22Rv1 (cell line): Measurements from ENCODE around the gene SFXN4.

Experiments used
- CTCF ChIP-seq: fragments of 450-650 bp; IDR thresholded peaks from 2 replicates; pipeline ENCODE4 v1.5.1; 2017; ENCODE audit warnings: mild to moderate bottlenecking
- ZFX ChIP-seq: fragments of 450-650 bp; IDR thresholded peaks from 2 replicates; pipeline ENCODE4 v1.6.1; 2017; ENCODE audit warnings: antibody characterized with exemption, borderline replicate concordance

DNA sequence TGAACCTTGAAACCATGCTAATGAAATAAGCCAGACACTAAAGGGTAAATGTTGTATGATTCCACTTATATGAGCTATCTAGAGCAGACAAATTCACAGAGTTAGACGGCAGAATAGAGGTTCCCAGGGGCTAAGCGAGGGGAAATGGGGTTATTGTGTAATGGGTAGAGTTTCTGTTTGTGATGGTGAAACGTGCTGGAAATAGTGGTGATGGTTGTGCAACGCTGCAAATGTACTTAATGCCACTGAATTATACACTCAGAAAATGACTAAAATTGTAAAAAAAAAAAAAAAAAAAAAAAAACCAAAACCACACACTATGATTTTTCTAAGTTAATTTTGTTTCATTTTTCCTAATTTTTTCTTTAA is 30.0 kb downstream of the SFXN4 start:
- TF ChIP-seq CTCF (no peak), ZFX (no peak)
